GM12878 (cell line): ENCODE results near the gene AMPD2. TPM values are rescaled to one million over a fixed set of nuclear protein-coding genes. Genes with fewer than 3 reads are reported as not detected.

ENCODE experiments used
- ATAC-seq: fragments of 200-7000 bp; cut with Tn5 transposase; 3 replicates; pipeline ENCODE4 v1.9.1; 2020; ENCODE audit warnings: mild to moderate bottlenecking, moderate library complexity
- BruUV-seq: library from RNA; stranded (reverse); fragments of 400-500 nt; replicated peaks from 2 replicates; lab custom pipeline; 2021; lab: Mats Ljungman, UMichigan
- CTCF ChIA-PET: fragments of 300-600 bp; sonication (Branson Sonifier 250); formaldehyde crosslinking; extraction: SDS; loops from one replicate; lab custom pipeline; 2021; ENCODE audit warnings: inconsistent platforms; lab: Yijun Ruan, JAX
- POLR2A ChIA-PET: fragments of 350-600 bp; formaldehyde crosslinking; extraction: SDS; loops from one replicate; lab custom pipeline; 2021; ENCODE audit warnings: inconsistent platforms; lab: Charles Lee
- RAD21 ChIA-PET: fragments of 300-600 bp; sonication (Branson Sonifier 250); formaldehyde crosslinking; loops from one replicate; lab custom pipeline; 2023; ENCODE audit warnings: antibody characterized with exemption; ENCODE audit not compliant: unreplicated experiment; lab: Charles Lee
- SMC1A ChIA-PET: fragments of 300-600 bp; sonication (Branson Sonifier 250); formaldehyde crosslinking; loops from one replicate; lab custom pipeline; 2023; ENCODE audit not compliant: unreplicated experiment, uncharacterized antibody; lab: Charles Lee
- DNase-seq: peaks from one replicate; pipeline ENCODE4 v3.0.0-alpha.2; 2011; ENCODE audit warnings: low read depth, low spot score
- FAIRE-seq: peaks from 3 replicates; lab custom pipeline; 2011; peaks lifted over from hg19 to GRCh38; lab: Jason Lieb, UNC
- H2AFZ ChIP-seq: 2 replicates; pipeline ENCODE4 v1.6.0; 2011; ENCODE audit warnings: low read depth, low read length, control low read depth; ENCODE audit not compliant: control insufficient read depth
- H3K27ac ChIP-seq: 2 replicates; pipeline ENCODE4 v1.5.1; 2011; ENCODE audit warnings: control low read depth; ENCODE audit not compliant: control insufficient read depth, insufficient read depth
- H3K27me3 ChIP-seq, 2 experiments: replicated peaks in 1 of 2; 2 replicates each; pipeline versions ENCODE4 v1.6.0 to v1.6.1; 2011; ENCODE audit warnings: low read length in 1 of 2; ENCODE audit not compliant: control insufficient read depth in 2 of 2, insufficient read depth in 2 of 2
- H3K36me3 ChIP-seq, 2 experiments: 2 replicates each; pipeline ENCODE4 v1.5.1; 2011; ENCODE audit warnings: low read length in 1 of 2; ENCODE audit not compliant: control insufficient read depth in 2 of 2, insufficient read depth in 2 of 2
- H3K4me1 ChIP-seq: 2 replicates; pipeline ENCODE4 v1.6.1; 2011; ENCODE audit warnings: mild to moderate bottlenecking, low read length, moderate library complexity, mixed read lengths; ENCODE audit not compliant: control insufficient read depth, insufficient read depth
- H3K4me2 ChIP-seq: 2 replicates; pipeline ENCODE4 v1.6.0; 2011; ENCODE audit warnings: control low read depth; ENCODE audit not compliant: control insufficient read depth, insufficient read depth
- H3K4me3 ChIP-seq: fragments of 200-600 bp; sonication (generic); 2 replicates; pipeline ENCODE4 v1.5.1; 2016
- H3K79me2 ChIP-seq: 2 replicates; pipeline ENCODE4 v1.6.0; 2011; ENCODE audit warnings: low read length; ENCODE audit not compliant: control insufficient read depth, insufficient read depth
- H3K9ac ChIP-seq: 2 replicates; pipeline ENCODE4 v1.8.0; 2011; ENCODE audit warnings: low read length, control low read depth, mixed read lengths; ENCODE audit not compliant: control insufficient read depth, insufficient read depth
- H3K9me3 ChIP-seq: replicated peaks from 3 replicates; pipeline ENCODE4 v1.5.1; 2011; ENCODE audit warnings: mild to moderate bottlenecking, low read length; ENCODE audit not compliant: control insufficient read depth, insufficient read depth
- H4K20me1 ChIP-seq: 2 replicates; pipeline ENCODE4 v1.6.0; 2011; ENCODE audit not compliant: control insufficient read depth, insufficient read depth
- ATF3 ChIP-seq: IDR thresholded peaks from 2 replicates; pipeline ENCODE4 v1.6.1; 2011; ENCODE audit warnings: low read depth, mild to moderate bottlenecking, low read length, moderate library complexity, borderline replicate concordance; ENCODE audit errors: extremely low read depth
- GATAD2B ChIP-seq: fragments of 450-650 bp; conservative IDR thresholded peaks from 2 replicates; pipeline ENCODE4 v1.6.1; 2017; ENCODE audit warnings: low read depth, mild to moderate bottlenecking, moderate library complexity
- IRF3 ChIP-seq: fragments of 450-650 bp; IDR thresholded peaks from 2 replicates; pipeline ENCODE4 v1.6.1; 2014; ENCODE audit warnings: mild to moderate bottlenecking
- NFXL1 ChIP-seq: fragments of 450-650 bp; IDR thresholded peaks from 2 replicates; pipeline ENCODE4 v1.6.1; 2017; ENCODE audit warnings: antibody characterized with exemption, mild to moderate bottlenecking, borderline replicate concordance
- PAX8 ChIP-seq: fragments of 450-650 bp; IDR thresholded peaks from 2 replicates; pipeline ENCODE4 v1.6.1; 2017; ENCODE audit warnings: mild to moderate bottlenecking, moderate library complexity
- SIN3A ChIP-seq: IDR thresholded peaks from 2 replicates; pipeline ENCODE4 v1.6.1; 2012; ENCODE audit warnings: low read depth, low read length, improper control_type of control experiment
- SMAD5 ChIP-seq: IDR thresholded peaks from 2 replicates; pipeline ENCODE4 v1.6.1; 2016; ENCODE audit warnings: antibody characterized with exemption, low read depth
- ZNF274 ChIP-seq: IDR thresholded peaks from one replicate; pipeline ENCODE4 v1.8.0; 2011; ENCODE audit not compliant: insufficient read length, insufficient read depth
- ZNF592 ChIP-seq: fragments of 450-650 bp; IDR thresholded peaks from 2 replicates; pipeline ENCODE4 v1.6.1; 2017; ENCODE audit warnings: mild to moderate bottlenecking, moderate library complexity
- WGBS: methylation state at CpG from one replicate; pipeline ENCODE4 v1.1.6; 2016; ENCODE audit warnings: low lambda C conversion rate; ENCODE audit not compliant: insufficient replicate concordance, insufficient coverage; ENCODE audit errors: missing lambda C conversion rate; 5-methylcytosine and 5-hydroxymethylcytosine counted together
- in situ Hi-C: fragments of 300-500 bp; cut with MboI; formaldehyde crosslinking; loops from 9 replicates; pipeline ENCODE4 v1.14.3; 2018; ENCODE audit warnings: mixed read lengths
- intact Hi-C: fragments of 100-400 bp; cut with micrococcal nuclease; formaldehyde crosslinking; loops from one replicate; pipeline ENCODE4 v1.14.2; 2022; ENCODE audit not compliant: unreplicated experiment
- polyA plus RNA-seq, 11 experiments: library from polyadenylated mRNA; depleted of rRNA in 4 of 11; unstranded in 6 of 11; stranded (reverse) in 5 of 11; fragments of >200 nt; fragmentation: Nextera tagmentation in 4 of 11; fragmentation: Illumina TruSeq in 1 of 11; extraction: Ambion mirVana in 4 of 11; extraction: Trizol in 1 of 11; gene quantifications; 1 replicate in 1 of 11; 2 replicates in 10 of 11; pipeline versions ENCODE4 v1.2.1 to v1.2.3, GENCODE V29; 2011 to 2016; ENCODE audit warnings: inconsistent platforms in 2 of 11, missing spikeins in 2 of 11, low read depth in 1 of 11
- total RNA-seq, 4 experiments: library from RNA; depleted of rRNA in 3 of 4; stranded (reverse); fragments of >200 nt in 3 of 4; fragmentation: Illumina TruSeq in 1 of 4; extraction: Trizol in 1 of 4; gene quantifications; 2 replicates each; pipeline versions ENCODE4 v1.2.1 to v1.2.3, GENCODE V29; 2013 to 2021
- TF ChIP-seq, protein P1 (sequence below): IDR thresholded peaks from 2 replicates; pipeline ENCODE4 v1.6.1; 2012; ENCODE audit warnings: mild to moderate bottlenecking, low read depth, low read length
- TF ChIP-seq, protein P2 (sequence below): fragments of 450-650 bp; IDR thresholded peaks from 2 replicates; pipeline ENCODE4 v1.6.1; 2017; ENCODE audit warnings: mild to moderate bottlenecking

The AMPD2 gene
- total and polyA plus RNA-seq, 10 of the 15 experiments (the other 5 are each of a cell fraction or from before 2014, with no cell fraction given) = 2.0 to 75.9 (median 31.3) TPM

- H3K27ac ChIP-seq = no peak overlapping the region
- no peaks in the 10 kb centered on the region for H3K79me2 ChIP-seq
- H2AFZ ChIP-seq = no peak overlapping the region
- ATAC-seq = no peak
- peaks cover 14% of the 10 kb centered on the region for H3K4me1 ChIP-seq
- no peaks in the 10 kb centered on the region for H3K27me3 ChIP-seq
- no peak for DNase-seq
- SMC1A ChIA-PET = interaction anchor here (0.8 to 9.1 kb wide), 6 partner anchors 16 to 350 kb away, joined by 3 to 117 read pairs (median 40); partner anchors contain the start of gene AHCYL1
- BruUV-seq = no TSS peak
- intact Hi-C loops (no loop called here), in situ Hi-C loops (no loop called here)
- CTCF ChIA-PET = interaction anchor here (0.5 to 10.7 kb wide), 10 partner anchors 11 to 350 kb away, joined by 3 to 299 read pairs (median 4); partner anchors contain the start of genes AHCYL1 and GSTM4
- RAD21 ChIA-PET = interaction anchor here (0.9 to 7.3 kb wide), 7 partner anchors 14 to 348 kb away, joined by 3 to 106 read pairs (median 4); partner anchors contain the start of genes AHCYL1 and GSTM4
- no peak overlapping the region for H3K4me2 ChIP-seq
- 73% methylated on average over 2 of the region's 2 CpGs for WGBS
- H3K4me3 ChIP-seq = no peak overlapping the region
- TF ChIP-seq SIN3A = no peak
- TF ChIP-seq, protein P1, sequence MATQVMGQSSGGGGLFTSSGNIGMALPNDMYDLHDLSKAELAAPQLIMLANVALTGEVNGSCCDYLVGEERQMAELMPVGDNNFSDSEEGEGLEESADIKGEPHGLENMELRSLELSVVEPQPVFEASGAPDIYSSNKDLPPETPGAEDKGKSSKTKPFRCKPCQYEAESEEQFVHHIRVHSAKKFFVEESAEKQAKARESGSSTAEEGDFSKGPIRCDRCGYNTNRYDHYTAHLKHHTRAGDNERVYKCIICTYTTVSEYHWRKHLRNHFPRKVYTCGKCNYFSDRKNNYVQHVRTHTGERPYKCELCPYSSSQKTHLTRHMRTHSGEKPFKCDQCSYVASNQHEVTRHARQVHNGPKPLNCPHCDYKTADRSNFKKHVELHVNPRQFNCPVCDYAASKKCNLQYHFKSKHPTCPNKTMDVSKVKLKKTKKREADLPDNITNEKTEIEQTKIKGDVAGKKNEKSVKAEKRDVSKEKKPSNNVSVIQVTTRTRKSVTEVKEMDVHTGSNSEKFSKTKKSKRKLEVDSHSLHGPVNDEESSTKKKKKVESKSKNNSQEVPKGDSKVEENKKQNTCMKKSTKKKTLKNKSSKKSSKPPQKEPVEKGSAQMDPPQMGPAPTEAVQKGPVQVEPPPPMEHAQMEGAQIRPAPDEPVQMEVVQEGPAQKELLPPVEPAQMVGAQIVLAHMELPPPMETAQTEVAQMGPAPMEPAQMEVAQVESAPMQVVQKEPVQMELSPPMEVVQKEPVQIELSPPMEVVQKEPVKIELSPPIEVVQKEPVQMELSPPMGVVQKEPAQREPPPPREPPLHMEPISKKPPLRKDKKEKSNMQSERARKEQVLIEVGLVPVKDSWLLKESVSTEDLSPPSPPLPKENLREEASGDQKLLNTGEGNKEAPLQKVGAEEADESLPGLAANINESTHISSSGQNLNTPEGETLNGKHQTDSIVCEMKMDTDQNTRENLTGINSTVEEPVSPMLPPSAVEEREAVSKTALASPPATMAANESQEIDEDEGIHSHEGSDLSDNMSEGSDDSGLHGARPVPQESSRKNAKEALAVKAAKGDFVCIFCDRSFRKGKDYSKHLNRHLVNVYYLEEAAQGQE = no peak
- TF ChIP-seq, protein P2, sequence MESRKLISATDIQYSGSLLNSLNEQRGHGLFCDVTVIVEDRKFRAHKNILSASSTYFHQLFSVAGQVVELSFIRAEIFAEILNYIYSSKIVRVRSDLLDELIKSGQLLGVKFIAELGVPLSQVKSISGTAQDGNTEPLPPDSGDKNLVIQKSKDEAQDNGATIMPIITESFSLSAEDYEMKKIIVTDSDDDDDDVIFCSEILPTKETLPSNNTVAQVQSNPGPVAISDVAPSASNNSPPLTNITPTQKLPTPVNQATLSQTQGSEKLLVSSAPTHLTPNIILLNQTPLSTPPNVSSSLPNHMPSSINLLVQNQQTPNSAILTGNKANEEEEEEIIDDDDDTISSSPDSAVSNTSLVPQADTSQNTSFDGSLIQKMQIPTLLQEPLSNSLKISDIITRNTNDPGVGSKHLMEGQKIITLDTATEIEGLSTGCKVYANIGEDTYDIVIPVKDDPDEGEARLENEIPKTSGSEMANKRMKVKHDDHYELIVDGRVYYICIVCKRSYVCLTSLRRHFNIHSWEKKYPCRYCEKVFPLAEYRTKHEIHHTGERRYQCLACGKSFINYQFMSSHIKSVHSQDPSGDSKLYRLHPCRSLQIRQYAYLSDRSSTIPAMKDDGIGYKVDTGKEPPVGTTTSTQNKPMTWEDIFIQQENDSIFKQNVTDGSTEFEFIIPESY = no peak
- no peak for TF ChIP-seq GATAD2B
- TF ChIP-seq SMAD5 = no peak
- TF ChIP-seq PAX8 = no peak
- TF ChIP-seq ZNF592 = no peak
- TF ChIP-seq ATF3 = no peak
- no peak for TF ChIP-seq IRF3
- TF ChIP-seq NFXL1 = no peak
- TF ChIP-seq ZNF274 = no peak
- no peak overlapping the region for H3K9ac ChIP-seq
- peaks cover 5 to 9% of the 10 kb centered on the region in 2 experiments; a peak in 3 of 4 replicates for H3K36me3 ChIP-seq
- H3K9me3 ChIP-seq = no peaks in the 10 kb centered on the region
- H4K20me1 ChIP-seq = no peaks in the 10 kb centered on the region
- FAIRE-seq = no peak
- POLR2A ChIA-PET = interaction anchor here (1.6 to 1.9 kb wide), 2 partner anchors 12 to 90 kb away, joined by 6 to 8 read pairs; no protein-coding TSS in a partner anchor
Measured at GRCh38 chr1:109635862-109636200, 16.2 kb downstream of the AMPD2 start.
